ENCODE results near the gene L1TD1. TPM values are rescaled to one million over a fixed set of nuclear protein-coding genes. Genes with fewer than 3 reads are reported as not detected.
"Not testable (repeated sequence)": the region's sequence is repeated elsewhere in the genome, so short reads cannot be mapped to it uniquely, and the experiment has no call there.

Gene L1TD1
- total and polyA plus RNA-seq, 9 of the 15 experiments (the other 6 are each of a cell fraction or from before 2014, with no cell fraction given), result 0.09 TPM; not detected in 8

- H3K9me3 ChIP-seq (replicated peaks; ENCODE audit: control insufficient read depth, insufficient read depth, low read depth, low read length); H3K9ac ChIP-seq (ENCODE audit: insufficient read depth in 1 of 2, low read depth in 2 of 2, low read length in 2 of 2); FAIRE-seq; CTCF ChIA-PET (ENCODE audit: low intra/inter-chr PET ratio); H3K79me2 ChIP-seq (ENCODE audit: control insufficient read depth, insufficient read depth, low read length); H3K27me3 ChIP-seq (ENCODE audit: control insufficient read depth in 2 of 2, insufficient read depth in 2 of 2, low read length in 2 of 2); H3K36me3 ChIP-seq (ENCODE audit: control insufficient read depth, insufficient read depth, low read length); H3K27ac ChIP-seq (ENCODE audit: extremely low read depth, low read depth, low read length); in situ Hi-C loops (cut with MboI); POLR2A ChIA-PET; BruUV-seq (replicated peaks); H3K4me2 ChIP-seq (ENCODE audit: insufficient read depth, low read length); H3K9me1 ChIP-seq (ENCODE audit: control insufficient read depth, insufficient read depth, low read length); H3K4me1 ChIP-seq (replicated peaks in 1 of 2; ENCODE audit: control insufficient read depth in 2 of 2, insufficient read depth in 2 of 2, low read length in 2 of 2); H4K20me1 ChIP-seq (replicated peaks; ENCODE audit: control insufficient read depth, insufficient read depth, low read length); H3K4me3 ChIP-seq; intact Hi-C loops (cut with micrococcal nuclease); H2AFZ ChIP-seq (ENCODE audit: low read depth, low read length); ATAC-seq; DNase-seq (ENCODE audit: extremely low read depth in 1 of 4, low spot score in 3 of 4): not testable (repeated sequence)
- WGBS (ENCODE audit: insufficient coverage, low coverage, missing lambda C conversion rate), result 0% methylated on average over 8 of the region's 8 CpGs
Measured at GRCh38 chr1:62182157-62182556, 12.5 kb upstream of the L1TD1 start.

- under 1% methylated on average over 11 of the region's 11 CpGs for WGBS (ENCODE audit: insufficient coverage, low coverage, missing lambda C conversion rate)
- H2AFZ ChIP-seq (ENCODE audit: low read depth, low read length); H3K27ac ChIP-seq (ENCODE audit: extremely low read depth, low read depth, low read length); H3K36me3 ChIP-seq (ENCODE audit: control insufficient read depth, insufficient read depth, low read length); H4K20me1 ChIP-seq (replicated peaks; ENCODE audit: control insufficient read depth, insufficient read depth, low read length); FAIRE-seq; H3K9me3 ChIP-seq (replicated peaks; ENCODE audit: control insufficient read depth, insufficient read depth, low read depth, low read length); H3K9ac ChIP-seq (ENCODE audit: insufficient read depth in 1 of 2, low read depth in 2 of 2, low read length in 2 of 2); H3K27me3 ChIP-seq (ENCODE audit: control insufficient read depth in 2 of 2, insufficient read depth in 2 of 2, low read length in 2 of 2); ATAC-seq; H3K4me1 ChIP-seq (replicated peaks in 1 of 2; ENCODE audit: control insufficient read depth in 2 of 2, insufficient read depth in 2 of 2, low read length in 2 of 2); H3K79me2 ChIP-seq (ENCODE audit: control insufficient read depth, insufficient read depth, low read length); H3K4me3 ChIP-seq; intact Hi-C loops (cut with micrococcal nuclease); DNase-seq (ENCODE audit: extremely low read depth in 1 of 4, low spot score in 3 of 4); CTCF ChIA-PET (ENCODE audit: low intra/inter-chr PET ratio); H3K4me2 ChIP-seq (ENCODE audit: insufficient read depth, low read length); BruUV-seq (replicated peaks); H3K9me1 ChIP-seq (ENCODE audit: control insufficient read depth, insufficient read depth, low read length); in situ Hi-C loops (cut with MboI): not testable (repeated sequence)
- POLR2A ChIA-PET, result interaction anchor here (1.1 kb wide), 1 partner anchor 8 kb away, joined by 3 read pairs; no protein-coding TSS in a partner anchor
Measured at GRCh38 chr1:62183164-62184020, 11.3 kb upstream of the L1TD1 start.
